Measurements from ENCODE around the gene ACAN. TPM values are rescaled to one million over a fixed set of nuclear protein-coding genes. Genes with fewer than 3 reads are reported as not detected.
A peak's percentile ranks its signal among the peaks of the same experiment; 100 is the strongest.

The ACAN gene
- total and polyA plus RNA-seq, 8 donors: 0.04 to 5.7 (median 0.22) TPM; not detected in 1

DNA sequence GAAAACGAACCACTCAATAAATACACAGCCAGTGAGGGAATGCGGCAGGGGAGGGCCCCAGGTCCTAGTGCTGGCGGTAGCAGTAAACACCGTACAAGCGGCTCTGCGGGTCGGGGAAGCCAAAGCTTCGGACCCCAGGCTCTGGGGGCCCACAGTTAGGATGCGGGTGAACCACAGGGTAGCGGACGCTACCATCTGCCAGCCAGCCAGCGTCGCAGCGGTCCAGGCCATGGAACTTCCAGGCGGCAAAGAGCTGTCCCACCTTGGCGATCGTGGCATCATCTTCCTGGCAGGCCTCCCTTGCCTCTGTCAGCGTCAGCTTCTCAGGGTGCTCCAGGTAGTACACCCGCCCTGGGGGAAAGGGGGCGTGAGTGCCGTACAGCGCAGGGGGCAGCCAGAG, 74.7 kb downstream of the ACAN start:
- ATAC-seq (no peak), FAIRE-seq (no peak), DNase-seq (no peak)
- H3K27me3 ChIP-seq: no peaks in the 10 kb centered on the region
- H3K36me3 ChIP-seq: no peaks in the 10 kb centered on the region
- H3K4me1 ChIP-seq: no peaks in the 10 kb centered on the region
- no peaks in the 10 kb centered on the region for H3K9me3 ChIP-seq
- no peak overlapping the region for H3K27ac ChIP-seq
- H3K4me3 ChIP-seq: no peak overlapping the region
- 79 to 91% methylated on average over 22 of the region's 22 CpGs for WGBS, 2 donors
- intact Hi-C loops (cut with DNase I): no loop called here
- TF ChIP-seq, protein P1, sequence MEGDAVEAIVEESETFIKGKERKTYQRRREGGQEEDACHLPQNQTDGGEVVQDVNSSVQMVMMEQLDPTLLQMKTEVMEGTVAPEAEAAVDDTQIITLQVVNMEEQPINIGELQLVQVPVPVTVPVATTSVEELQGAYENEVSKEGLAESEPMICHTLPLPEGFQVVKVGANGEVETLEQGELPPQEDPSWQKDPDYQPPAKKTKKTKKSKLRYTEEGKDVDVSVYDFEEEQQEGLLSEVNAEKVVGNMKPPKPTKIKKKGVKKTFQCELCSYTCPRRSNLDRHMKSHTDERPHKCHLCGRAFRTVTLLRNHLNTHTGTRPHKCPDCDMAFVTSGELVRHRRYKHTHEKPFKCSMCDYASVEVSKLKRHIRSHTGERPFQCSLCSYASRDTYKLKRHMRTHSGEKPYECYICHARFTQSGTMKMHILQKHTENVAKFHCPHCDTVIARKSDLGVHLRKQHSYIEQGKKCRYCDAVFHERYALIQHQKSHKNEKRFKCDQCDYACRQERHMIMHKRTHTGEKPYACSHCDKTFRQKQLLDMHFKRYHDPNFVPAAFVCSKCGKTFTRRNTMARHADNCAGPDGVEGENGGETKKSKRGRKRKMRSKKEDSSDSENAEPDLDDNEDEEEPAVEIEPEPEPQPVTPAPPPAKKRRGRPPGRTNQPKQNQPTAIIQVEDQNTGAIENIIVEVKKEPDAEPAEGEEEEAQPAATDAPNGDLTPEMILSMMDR (IDR thresholded peaks at IDR 0.05): no peak

GRCh38 chr15:88878720-88879184, 75.5 kb downstream of the ACAN start:
- 53 to 65% methylated on average over 18 of the region's 18 CpGs for WGBS, 2 donors
- TF ChIP-seq, protein P1 (IDR thresholded peaks at IDR 0.05): peak; percentile 22 to 62 (median 42)
- intact Hi-C loops (cut with DNase I): no loop called here
- H3K27ac ChIP-seq: no peak overlapping the region
- DNase-seq (peak in 5 of 6 donors; percentile 19 to 79 (median 47)), ATAC-seq (peak in 3 of 4 donors; percentile 67 to 91 (median 88)), FAIRE-seq (no peak)
- no peaks in the 10 kb centered on the region for H3K36me3 ChIP-seq
- no peaks in the 10 kb centered on the region for H3K9me3 ChIP-seq
- no peak overlapping the region for H3K4me3 ChIP-seq
- no peaks in the 10 kb centered on the region for H3K4me1 ChIP-seq
- no peaks in the 10 kb centered on the region for H3K27me3 ChIP-seq

GRCh38 chr15:88880944-88881740, 77.9 kb downstream of the ACAN start:
- H3K36me3 ChIP-seq: no peaks in the 10 kb centered on the region
- ATAC-seq (no peak), DNase-seq (no peak), FAIRE-seq (no peak)
- H3K9me3 ChIP-seq: no peaks in the 10 kb centered on the region
- no peaks in the 10 kb centered on the region for H3K27me3 ChIP-seq
- H3K4me1 ChIP-seq: no peaks in the 10 kb centered on the region
- TF ChIP-seq, protein P1 (IDR thresholded peaks at IDR 0.05): no peak
- H3K27ac ChIP-seq: no peak overlapping the region
- WGBS, 2 donors: 78 to 87% methylated on average over 31 of the region's 31 CpGs
- intact Hi-C loops (cut with DNase I): no loop called here
- no peak overlapping the region for H3K4me3 ChIP-seq

- Histone ChIP-seq H3K4me1 (no peaks in the 10 kb centered on the region), H3K4me3 (no peak overlapping the region), H3K27me3 (no peaks in the 10 kb centered on the region), H3K36me3 (no peaks in the 10 kb centered on the region), H3K27ac (no peak overlapping the region), H3K9me3 (no peaks in the 10 kb centered on the region)
- FAIRE-seq (no peak), DNase-seq (no peak), ATAC-seq (no peak)
- WGBS, 2 donors: 84 to 88% methylated on average over 3 of the region's 3 CpGs
- intact Hi-C loops (cut with DNase I): no loop called here
- TF ChIP-seq, protein P1 (IDR thresholded peaks at IDR 0.05): no peak
Observed at GRCh38 chr15:88881775-88882174, 78.5 kb downstream of the ACAN start.

- DNase-seq (no peak), FAIRE-seq (no peak), ATAC-seq (no peak)
- no peaks in the 10 kb centered on the region for H3K36me3 ChIP-seq
- no peaks in the 10 kb centered on the region for H3K9me3 ChIP-seq
- H3K4me1 ChIP-seq: no peaks in the 10 kb centered on the region
- intact Hi-C loops (cut with DNase I): no loop called here
- no peaks in the 10 kb centered on the region for H3K27me3 ChIP-seq
- H3K27ac ChIP-seq: no peak overlapping the region
- TF ChIP-seq, protein P1 (IDR thresholded peaks at IDR 0.05): no peak
- H3K4me3 ChIP-seq: no peak overlapping the region
- WGBS, 2 donors: 61 to 75% methylated on average over 4 of the region's 4 CpGs
Observed at GRCh38 chr15:88882785-88883184, 79.5 kb downstream of the ACAN start.
